GM10847 (cell line): ENCODE measurements around the gene KCNH4.
A peak's percentile ranks its signal among the peaks of the same experiment; 100 is the strongest.

Source experiments
- POLR2A ChIP-seq: IDR thresholded peaks from 2 replicates; pipeline ENCODE4 v1.6.1; 2011; ENCODE audit not compliant: insufficient read length; ENCODE audit errors: extremely low read depth

The KCNH4 gene

GRCh38 chr17:42133461-42134041 lies 47.4 kb downstream of the KCNH4 start:
- TF ChIP-seq POLR2A: no peak

DNA sequence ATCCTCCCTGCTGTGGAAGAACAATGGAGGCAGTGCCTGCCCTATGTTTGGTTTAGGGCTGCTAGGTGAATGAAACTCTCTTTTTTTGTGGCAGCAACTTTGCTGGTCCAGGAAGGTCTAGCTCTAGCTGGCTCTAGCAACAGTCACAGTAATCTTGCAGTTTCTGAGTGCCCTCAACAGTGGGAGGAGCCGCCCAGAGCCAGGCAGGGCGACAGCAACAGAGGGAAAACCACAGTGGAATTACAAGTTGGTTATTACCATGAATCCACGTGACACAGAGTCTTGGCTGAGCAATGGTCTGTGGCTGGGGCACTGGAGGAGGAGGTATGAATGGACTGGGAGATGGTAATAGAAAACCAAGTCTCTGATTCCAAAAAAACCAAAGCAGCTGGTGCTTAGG lies 48.0 kb downstream of the KCNH4 start:
- TF ChIP-seq POLR2A: no peak

- no peak for TF ChIP-seq POLR2A
Observed at GRCh38 chr17:42131981-42132432, 48.9 kb downstream of the KCNH4 start.

DNA sequence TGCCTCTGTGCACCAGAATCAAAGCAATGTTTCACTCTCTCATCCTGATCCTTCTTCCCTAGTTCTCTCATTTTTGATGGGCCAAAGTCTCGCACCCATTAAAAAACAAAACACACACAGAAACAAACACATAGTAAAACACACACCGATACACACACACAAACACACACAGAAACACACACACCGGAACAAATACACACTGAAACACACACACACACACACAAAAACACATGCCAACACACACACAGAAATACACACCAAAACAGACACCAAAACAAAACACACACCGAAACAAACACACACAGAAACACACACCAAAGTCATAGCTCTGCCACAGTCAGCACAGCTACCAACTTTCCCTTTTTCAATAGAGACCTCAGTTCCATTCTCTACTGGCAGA lies 49.7 kb downstream of the KCNH4 start:
- no peak for TF ChIP-seq POLR2A

- TF ChIP-seq POLR2A: no peak
Observed at GRCh38 chr17:42130310-42130936, 50.5 kb downstream of the KCNH4 start.

- TF ChIP-seq POLR2A: no peak
Observed at GRCh38 chr17:42129109-42129837, 51.7 kb downstream of the KCNH4 start.

DNA sequence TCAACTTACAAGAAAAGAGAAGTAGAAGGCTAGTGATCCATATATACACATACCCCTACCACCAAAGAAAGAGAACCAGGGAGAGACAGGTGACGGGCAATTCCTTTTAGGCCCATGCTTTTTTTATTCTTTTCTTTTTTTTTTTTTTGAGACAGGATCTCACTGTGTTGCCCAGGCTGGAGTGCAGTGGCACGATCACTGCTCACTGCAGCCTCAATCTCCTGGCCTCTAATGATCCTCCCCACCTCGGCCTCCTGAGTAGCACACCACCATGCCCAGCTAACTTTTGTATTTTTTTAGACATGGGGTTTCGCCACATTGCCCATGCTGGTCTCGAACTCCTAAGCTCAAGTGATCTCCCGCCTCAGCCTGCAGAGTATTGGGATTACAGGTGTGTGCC lies 53.5 kb downstream of the KCNH4 start:
- TF ChIP-seq POLR2A: no peak

DNA sequence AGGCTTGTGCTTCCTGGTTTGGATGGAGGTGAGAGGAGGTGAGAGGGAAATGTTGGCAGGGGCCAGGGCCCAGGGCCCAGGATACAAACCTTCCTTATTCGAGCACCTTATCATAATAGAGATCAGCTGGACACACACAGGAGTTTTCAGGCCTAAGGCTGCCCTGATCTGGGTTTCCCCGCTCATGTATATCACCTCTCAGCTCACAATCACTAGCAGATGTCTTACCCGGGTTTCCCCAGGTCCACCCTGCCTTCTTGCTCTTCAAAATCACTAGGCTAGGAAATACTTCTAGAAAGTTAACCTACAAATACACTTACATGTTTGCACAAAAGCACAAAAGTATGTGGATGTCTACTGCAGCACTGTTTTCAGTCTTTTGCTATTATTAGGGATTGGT lies 54.1 kb downstream of the KCNH4 start:
- no peak for TF ChIP-seq POLR2A

- no peak for TF ChIP-seq POLR2A
Observed at GRCh38 chr17:42125565-42125964, 55.4 kb downstream of the KCNH4 start.

GRCh38 chr17:42124256-42124655 lies 56.7 kb downstream of the KCNH4 start:
- no peak for TF ChIP-seq POLR2A

DNA sequence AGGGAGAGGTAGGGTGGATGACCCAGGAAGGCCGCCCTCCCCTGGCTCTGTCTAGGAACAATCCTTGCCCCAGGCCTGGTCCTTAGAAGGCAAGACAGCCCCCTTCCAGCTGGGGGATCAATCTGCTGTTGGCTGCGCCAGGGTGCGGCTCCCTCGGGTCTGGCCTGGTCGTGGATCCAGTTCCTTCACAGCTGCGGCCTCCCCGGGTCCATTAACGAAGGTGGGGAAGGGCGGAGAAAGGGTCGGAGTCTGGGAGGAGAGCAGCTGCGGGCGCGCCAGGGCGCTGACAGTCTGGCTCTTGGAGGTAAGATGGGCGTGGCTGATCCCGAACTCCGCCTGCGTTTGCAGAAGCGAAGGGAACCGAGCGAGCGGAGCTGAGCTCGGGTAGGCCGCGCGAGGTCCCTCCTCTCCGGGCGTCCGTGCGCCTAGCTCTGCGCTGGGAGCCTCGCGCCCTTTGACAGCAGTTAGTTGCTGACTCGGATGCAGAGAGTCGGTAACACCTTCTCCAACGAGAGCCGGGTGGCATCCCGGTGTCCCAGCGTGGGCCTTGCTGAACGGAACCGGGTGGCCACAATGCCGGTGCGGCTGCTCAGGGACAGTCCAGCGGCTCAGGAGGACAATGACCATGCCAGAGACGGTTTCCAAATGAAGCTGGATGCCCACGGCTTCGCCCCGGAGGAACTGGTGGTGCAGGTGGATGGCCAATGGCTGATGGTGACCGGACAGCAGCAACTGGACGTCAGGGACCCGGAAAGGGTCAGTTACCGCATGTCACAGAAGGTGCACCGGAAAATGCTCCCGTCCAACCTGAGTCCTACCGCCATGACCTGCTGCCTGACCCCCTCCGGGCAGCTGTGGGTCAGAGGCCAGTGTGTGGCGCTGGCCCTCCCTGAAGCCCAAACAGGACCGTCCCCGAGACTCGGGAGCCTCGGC lies 58.3 kb downstream of the KCNH4 start, which contains the start of gene HSPB9:
HSPB9 (plus strand) TSS at position 434 of the 933 bp plus-strand sequence; CDS start at position 481, 47 bp downstream.
- no peak for TF ChIP-seq POLR2A

- peak; percentile 72 for TF ChIP-seq POLR2A
Observed at GRCh38 chr17:42120770-42121769, 59.9 kb downstream of the KCNH4 start, which contains the start of gene KAT2A. TSS of gene KAT2A (minus strand) at chr17:42121367. CDS start at chr17:42121304, 63 bp downstream.

- TF ChIP-seq POLR2A: no peak
Observed at GRCh38 chr17:42120161-42120769, 60.7 kb downstream of the KCNH4 start.
